Ishikawa (cell line): ENCODE data around the gene ZNF513.

Experiments used
- CEBPB ChIP-seq: IDR thresholded peaks from 2 replicates; pipeline ENCODE4 v1.6.1; 2012
- EP300 ChIP-seq: IDR thresholded peaks from 2 replicates; pipeline ENCODE4 v1.6.1; 2012; ENCODE audit warnings: borderline replicate concordance
- FOXM1 ChIP-seq: IDR thresholded peaks from 2 replicates; pipeline ENCODE4 v1.6.1; 2012; ENCODE audit warnings: low read depth, borderline replicate concordance
- NFIC ChIP-seq: IDR thresholded peaks from 2 replicates; pipeline ENCODE4 v1.6.1; 2012
- RAD21 ChIP-seq: IDR thresholded peaks from 2 replicates; pipeline ENCODE4 v1.6.1; 2012; ENCODE audit warnings: low read depth
- REST ChIP-seq: IDR thresholded peaks from 2 replicates; pipeline ENCODE4 v1.6.1; 2012; ENCODE audit warnings: low read depth, mild to moderate bottlenecking
- TEAD4 ChIP-seq: IDR thresholded peaks from 2 replicates; pipeline ENCODE4 v1.6.1; 2012

GRCh38 chr2:27350106-27350693, 30.3 kb downstream of the ZNF513 start:
- TF ChIP-seq EP300 (no peak), FOXM1 (no peak), NFIC (no peak), RAD21 (no peak), TEAD4 (no peak), CEBPB (no peak), REST (no peak)
